Omental fat pad (tissue), 4 donors: Measurements from ENCODE around the gene SHF. TPM values are rescaled to one million over a fixed set of nuclear protein-coding genes. Genes with fewer than 3 reads are reported as not detected.
"Not testable (repeated sequence)": the region's sequence is repeated elsewhere in the genome, so short reads cannot be mapped to it uniquely, and the experiment has no call there.

ENCODE experiments used
- ATAC-seq: fragments of 150-250 bp; one replicate; pipeline ENCODE4 v1.9.1; 2016; ENCODE audit warnings: mild to moderate bottlenecking, moderate library complexity; ENCODE audit not compliant: low FRiP score
- DNase-seq: peaks from one replicate; pipeline ENCODE4 v3.0.0-alpha.2; 2019; ENCODE audit warnings: low spot score
- CTCF ChIP-seq, 3 donors: fragments of 450-650 bp; IDR thresholded peaks; one replicate each; pipeline ENCODE4 v1.5.1; 2016 to 2017; ENCODE audit warnings: antibody characterized with exemption in 3 of 3, mild to moderate bottlenecking in 3 of 3, moderate library complexity in 2 of 3
- total RNA-seq, 4 donors: library from RNA; depleted of rRNA; stranded (reverse); fragments of >200 nt; gene quantifications; one replicate each; pipeline ENCODE4 v1.1.0, GENCODE V29; 2016

The SHF gene
- total RNA-seq = 10 to 100 TPM in 1 of 4 donors, 1 to 10 TPM in 3; 1.9 to 10.5 (median 3.7) TPM

DNA sequence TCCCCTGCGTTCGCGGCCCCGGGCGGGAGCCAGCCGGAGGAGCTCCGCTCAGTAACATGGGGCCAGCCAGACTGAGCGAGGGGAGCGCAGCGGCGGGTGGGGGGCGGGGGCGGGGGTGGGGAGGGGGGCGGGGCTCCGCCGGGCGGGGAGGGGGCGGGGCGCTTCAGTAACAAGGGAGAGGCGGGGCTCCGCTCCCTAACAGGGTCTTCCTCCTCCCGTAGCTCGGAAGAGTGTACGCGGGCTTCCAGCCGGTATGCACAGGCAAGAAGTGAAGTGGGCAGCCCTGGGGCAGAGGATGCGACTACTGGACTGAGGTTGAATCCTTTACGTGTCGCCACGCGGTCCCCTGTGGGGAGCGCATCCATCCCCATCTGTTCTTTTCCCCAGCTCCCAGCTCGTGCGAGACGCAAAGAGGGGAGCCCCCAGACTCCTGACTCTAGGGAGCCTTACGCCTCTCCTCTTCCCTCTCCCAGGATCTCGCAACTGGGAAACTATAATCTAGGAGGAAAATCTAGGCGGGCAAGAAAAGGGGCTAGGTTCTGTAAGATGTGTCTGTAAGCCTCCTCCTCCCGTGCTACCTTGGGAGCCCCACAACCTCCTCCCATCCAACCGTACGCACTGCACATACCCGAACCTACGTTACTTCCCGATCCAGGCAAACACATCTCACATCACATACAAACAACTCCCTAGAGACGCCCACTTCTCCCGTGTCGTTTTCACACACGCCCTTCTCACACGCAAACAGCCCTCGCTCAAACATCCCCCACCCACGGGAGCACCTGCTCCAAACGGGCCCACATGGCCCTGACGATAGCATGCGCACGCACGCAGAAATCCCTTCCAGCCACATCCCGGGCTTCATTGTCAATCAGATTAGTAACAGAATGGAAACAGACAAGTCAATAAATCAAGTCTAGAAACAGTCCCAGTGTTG is at the start of gene SHF:
SHF (minus strand) TSS at position 73 of the 937 bp plus-strand sequence; CDS start at position 58, 15 bp downstream.
- ATAC-seq (peak; percentile 69), DNase-seq (no peak)
- no peak for TF ChIP-seq CTCF (IDR thresholded peaks at IDR 0.05)

DNA sequence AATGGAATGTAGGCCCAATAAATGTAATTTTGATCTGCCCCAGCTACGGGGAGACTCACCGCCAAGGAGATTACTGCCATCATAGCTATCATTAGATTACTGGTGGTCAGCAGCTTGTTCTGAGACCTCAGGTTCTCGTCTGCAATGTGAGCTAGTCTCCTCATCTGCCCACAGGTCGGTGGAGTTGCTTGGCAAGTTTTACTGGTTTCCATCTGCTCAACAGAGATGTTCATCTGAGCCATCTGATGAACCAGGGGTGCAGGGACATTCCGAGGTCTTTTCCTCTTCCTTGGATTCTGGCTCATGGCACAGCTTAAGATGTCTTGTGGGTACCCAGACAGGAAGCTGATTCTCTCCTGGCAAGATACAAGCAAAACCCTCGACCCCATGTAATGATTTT is 49.0 kb upstream of the SHF start:
- not testable (repeated sequence) for DNase-seq

DNA sequence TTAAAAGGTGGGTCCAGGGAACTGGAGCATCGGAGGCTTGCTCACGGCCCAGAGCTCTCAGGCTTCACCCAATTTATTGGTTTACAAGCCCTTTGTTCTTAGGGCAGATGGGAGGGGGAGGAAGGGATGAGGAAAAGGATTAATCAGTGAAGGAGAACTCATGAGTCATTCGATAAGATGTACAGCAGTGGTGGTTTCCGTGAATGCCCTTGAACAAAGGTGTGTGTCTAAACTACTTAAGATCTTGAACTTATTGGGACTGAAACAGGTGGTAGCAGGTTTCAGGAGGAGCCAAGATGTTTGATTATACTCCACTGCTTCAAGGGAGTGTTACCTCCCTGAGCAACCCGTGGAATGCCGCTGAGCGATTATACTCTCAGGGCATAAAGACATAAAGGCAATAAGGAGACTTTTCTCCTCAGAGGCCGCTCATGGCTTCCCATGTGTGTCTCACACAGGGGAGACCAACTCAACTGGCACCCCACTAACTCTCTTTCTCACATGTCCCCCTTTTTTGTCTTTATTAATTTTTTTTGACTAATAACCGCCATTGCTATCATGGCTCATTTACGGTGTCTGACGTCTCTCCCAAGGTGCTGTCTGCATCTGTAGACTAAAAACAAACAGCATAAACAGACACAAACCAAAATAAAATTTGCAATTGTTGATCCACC is 46.9 kb upstream of the SHF start:
- DNase-seq = no peak
- no peak for TF ChIP-seq CTCF (IDR thresholded peaks at IDR 0.05)
- ATAC-seq = no peak

More for the DNA sequence above, 49.0 kb upstream of the SHF start:
- ATAC-seq = not testable (repeated sequence)

GRCh38 chr15:45231864-45232562 is 44.2 kb upstream of the SHF start:
- DNase-seq (no peak), ATAC-seq (no peak)
- TF ChIP-seq CTCF (IDR thresholded peaks at IDR 0.05) = no peak

GRCh38 chr15:45231132-45231531 is 43.4 kb upstream of the SHF start:
- DNase-seq = no peak
- ATAC-seq = no peak
- no peak for TF ChIP-seq CTCF (IDR thresholded peaks at IDR 0.05)

GRCh38 chr15:45230245-45230965 is 42.6 kb upstream of the SHF start:
- DNase-seq = no peak
- no peak for TF ChIP-seq CTCF (IDR thresholded peaks at IDR 0.05)
- ATAC-seq = no peak
